Left lung (tissue), 10 donors: ENCODE data around the gene TLE1. TPM values are rescaled to one million over a fixed set of nuclear protein-coding genes. Genes with fewer than 3 reads are reported as not detected.
"Not testable (repeated sequence)": the region's sequence is repeated elsewhere in the genome, so short reads cannot be mapped to it uniquely, and the experiment has no call there.

ENCODE experiments used
- ATAC-seq: fragments of 200-7000 bp; cut with Tn5 transposase; one replicate; pipeline ENCODE4 v1.9.1; 2020; ENCODE audit warnings: moderate library complexity
- DNase-seq, 4 donors: peaks; one replicate each; pipeline ENCODE4 v3.0.0-alpha.2; 2013 to 2020
- H3K27ac ChIP-seq, 2 donors: fragments of 200-600 bp; sonication (generic) in 1 of 2; one replicate each; pipeline versions ENCODE4 v1.5.0 to v1.8.0; 2020 to 2021
- H3K27me3 ChIP-seq, 2 donors: fragments of 200-600 bp; sonication (generic) in 1 of 2; one replicate each; pipeline versions ENCODE4 v1.5.0 to v1.8.0; 2020 to 2021
- H3K36me3 ChIP-seq, 2 donors: fragments of 200-600 bp; sonication (generic) in 1 of 2; one replicate each; pipeline versions ENCODE4 v1.5.0 to v1.8.0; 2020 to 2021
- H3K4me1 ChIP-seq, 2 donors: fragments of 200-600 bp; one replicate each; pipeline ENCODE4 v1.8.0; 2021
- H3K4me3 ChIP-seq, 2 donors: fragments of 200-600 bp; sonication (generic) in 1 of 2; one replicate each; pipeline versions ENCODE4 v1.5.0 to v1.8.0; 2020 to 2021; ENCODE audit warnings: mild to moderate bottlenecking in 1 of 2
- H3K9me3 ChIP-seq, 2 donors: fragments of 200-600 bp; sonication (generic) in 1 of 2; one replicate each; pipeline versions ENCODE4 v1.5.0 to v1.8.0; 2020 to 2021
- intact Hi-C, 2 donors: fragments of 100-400 bp; cut with DNase I; formaldehyde crosslinking; loops; one replicate each; pipeline versions ENCODE4 v1.11.2 to v1.14.2; 2022
- polyA plus RNA-seq, 6 donors: library from polyadenylated mRNA; unstranded; fragments of 120-200 nt; gene quantifications; one replicate each; pipeline ENCODE4 v1.2.1, GENCODE V29; 2013; ENCODE audit not compliant: insufficient read length in 6 of 6
- total RNA-seq, 2 donors: library from RNA; stranded (reverse); fragmentation: NEBNext Ultra II Directional; extraction: Animal tissue kit (Norgen Biotek cat#: 25700); gene quantifications; one replicate each; pipeline ENCODE4 v1.2.1, GENCODE V29; 2021
- TF ChIP-seq, protein P1 (sequence below), 2 donors: fragments of 200-600 bp; sonication (generic) in 1 of 2; IDR thresholded peaks; one replicate each; pipeline versions ENCODE4 v1.5.0 to v1.8.0; 2021; ENCODE audit warnings: antibody characterized with exemption in 2 of 2
- donor health status: DM: no; HTN: yes; CAD: no.
- donor health status: DM: no; HTN: no; CAD: no.

TLE1 gene
- total and polyA plus RNA-seq, 8 donors, result 15.1 to 44.3 (median 40.0) TPM

DNA sequence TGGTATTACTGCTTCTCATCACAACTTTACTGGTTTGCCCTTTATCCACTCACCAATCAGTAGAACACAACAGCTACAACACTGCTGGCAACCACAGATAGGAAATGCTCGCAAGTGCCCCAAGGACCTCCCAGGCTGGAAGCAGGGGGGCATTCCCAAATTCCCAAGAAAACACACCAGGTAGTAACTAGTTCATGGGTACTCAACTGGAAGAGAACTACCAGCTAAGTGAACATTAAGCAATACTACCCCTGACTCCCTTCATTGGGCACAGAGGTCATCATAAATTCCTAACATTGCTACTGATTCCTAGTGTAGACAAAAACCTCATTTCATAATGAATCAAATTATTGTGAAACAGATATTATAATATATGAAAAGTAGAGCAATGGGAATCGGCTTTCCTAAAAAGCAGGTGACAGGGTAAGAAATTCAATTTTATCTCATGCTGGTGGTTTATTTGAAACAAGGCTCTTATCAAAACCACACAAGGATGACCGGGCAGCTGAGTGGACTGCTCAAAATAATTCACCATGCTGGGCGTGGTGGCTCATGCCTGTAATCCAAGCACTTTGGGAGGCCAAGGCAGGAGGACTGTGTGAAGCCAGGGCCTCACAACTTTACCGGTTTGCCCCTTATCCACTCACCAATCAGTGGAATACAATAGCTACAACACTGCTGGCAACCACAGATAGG is 81.6 kb downstream of the TLE1 start:
- no peak for ATAC-seq
- no peak for DNase-seq
- intact Hi-C loops, result no loop called here
- Histone ChIP-seq H3K36me3 (peaks cover 0 to 64% of the 10 kb centered on the region in 2 donors), H3K4me3 (no peak overlapping the region), H3K27me3 (no peaks in the 10 kb centered on the region), H3K27ac (no peak overlapping the region), H3K9me3 (no peaks in the 10 kb centered on the region), H3K4me1 (peaks cover 4 to 11% of the 10 kb centered on the region in 2 donors)
- TF ChIP-seq, protein P1, sequence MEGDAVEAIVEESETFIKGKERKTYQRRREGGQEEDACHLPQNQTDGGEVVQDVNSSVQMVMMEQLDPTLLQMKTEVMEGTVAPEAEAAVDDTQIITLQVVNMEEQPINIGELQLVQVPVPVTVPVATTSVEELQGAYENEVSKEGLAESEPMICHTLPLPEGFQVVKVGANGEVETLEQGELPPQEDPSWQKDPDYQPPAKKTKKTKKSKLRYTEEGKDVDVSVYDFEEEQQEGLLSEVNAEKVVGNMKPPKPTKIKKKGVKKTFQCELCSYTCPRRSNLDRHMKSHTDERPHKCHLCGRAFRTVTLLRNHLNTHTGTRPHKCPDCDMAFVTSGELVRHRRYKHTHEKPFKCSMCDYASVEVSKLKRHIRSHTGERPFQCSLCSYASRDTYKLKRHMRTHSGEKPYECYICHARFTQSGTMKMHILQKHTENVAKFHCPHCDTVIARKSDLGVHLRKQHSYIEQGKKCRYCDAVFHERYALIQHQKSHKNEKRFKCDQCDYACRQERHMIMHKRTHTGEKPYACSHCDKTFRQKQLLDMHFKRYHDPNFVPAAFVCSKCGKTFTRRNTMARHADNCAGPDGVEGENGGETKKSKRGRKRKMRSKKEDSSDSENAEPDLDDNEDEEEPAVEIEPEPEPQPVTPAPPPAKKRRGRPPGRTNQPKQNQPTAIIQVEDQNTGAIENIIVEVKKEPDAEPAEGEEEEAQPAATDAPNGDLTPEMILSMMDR (IDR thresholded peaks at IDR 0.05), result no peak

DNA sequence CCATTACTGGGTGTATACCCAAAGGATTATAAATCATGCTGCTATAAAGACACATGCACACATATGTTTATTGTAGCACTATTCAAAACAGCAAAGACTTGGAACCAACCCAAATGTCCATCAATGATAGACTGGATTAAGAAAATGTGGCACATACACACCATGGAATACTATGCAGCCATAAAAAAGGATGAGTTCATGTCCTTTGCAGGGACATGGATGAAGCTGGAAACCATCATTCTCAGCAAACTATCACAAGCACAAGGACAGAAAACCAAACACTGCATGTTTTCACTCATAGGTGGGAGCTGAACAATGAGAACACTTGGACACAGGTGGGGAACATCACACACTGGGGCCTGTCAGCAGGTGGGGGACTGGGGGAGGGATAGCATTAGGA is 83.1 kb downstream of the TLE1 start:
- ATAC-seq, intact Hi-C loops, DNase-seq, H3K27ac ChIP-seq, H3K4me3 ChIP-seq, H3K27me3 ChIP-seq, H3K9me3 ChIP-seq: not testable (repeated sequence)
- Histone ChIP-seq H3K4me1 (peaks cover 4 to 11% of the 10 kb centered on the region in 2 donors), H3K36me3 (peaks cover 0 to 50% of the 10 kb centered on the region in 2 donors)

DNA sequence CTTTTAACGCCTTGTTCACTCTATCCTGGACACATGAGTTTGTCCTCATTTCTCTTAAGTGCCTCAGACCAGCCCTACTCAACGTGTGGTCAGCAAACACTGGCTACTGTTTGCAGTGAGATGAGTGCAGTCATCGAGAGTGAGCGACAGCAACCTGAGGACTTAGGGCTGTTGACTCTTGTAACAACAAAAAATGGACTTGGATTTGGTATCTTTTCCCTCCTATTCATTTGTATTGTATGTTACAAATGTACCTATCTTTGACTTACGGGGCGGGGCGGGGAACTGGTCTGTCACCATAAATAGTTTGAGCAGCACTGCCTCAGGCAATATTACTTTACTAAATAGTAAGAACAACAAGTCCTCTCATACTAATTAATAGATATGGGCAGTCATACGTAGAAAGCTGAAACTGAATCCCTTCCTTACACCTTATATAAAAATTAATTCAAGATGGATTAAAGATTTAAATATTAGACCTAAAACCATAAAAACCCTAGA is 84.1 kb downstream of the TLE1 start:
- DNase-seq (peak in 1 of 4 donors; percentile 67), ATAC-seq (peak; percentile 96)
- intact Hi-C loops, result no loop called here
- Histone ChIP-seq H3K36me3 (peaks cover 0 to 43% of the 10 kb centered on the region in 2 donors), H3K27me3 (no peaks in the 10 kb centered on the region), H3K9me3 (no peaks in the 10 kb centered on the region), H3K4me3 (no peak overlapping the region), H3K4me1 (peaks cover 4% of the 10 kb centered on the region in 2 donors), H3K27ac (no peak overlapping the region)
- TF ChIP-seq, protein P1 (IDR thresholded peaks at IDR 0.05), result no peak

DNA sequence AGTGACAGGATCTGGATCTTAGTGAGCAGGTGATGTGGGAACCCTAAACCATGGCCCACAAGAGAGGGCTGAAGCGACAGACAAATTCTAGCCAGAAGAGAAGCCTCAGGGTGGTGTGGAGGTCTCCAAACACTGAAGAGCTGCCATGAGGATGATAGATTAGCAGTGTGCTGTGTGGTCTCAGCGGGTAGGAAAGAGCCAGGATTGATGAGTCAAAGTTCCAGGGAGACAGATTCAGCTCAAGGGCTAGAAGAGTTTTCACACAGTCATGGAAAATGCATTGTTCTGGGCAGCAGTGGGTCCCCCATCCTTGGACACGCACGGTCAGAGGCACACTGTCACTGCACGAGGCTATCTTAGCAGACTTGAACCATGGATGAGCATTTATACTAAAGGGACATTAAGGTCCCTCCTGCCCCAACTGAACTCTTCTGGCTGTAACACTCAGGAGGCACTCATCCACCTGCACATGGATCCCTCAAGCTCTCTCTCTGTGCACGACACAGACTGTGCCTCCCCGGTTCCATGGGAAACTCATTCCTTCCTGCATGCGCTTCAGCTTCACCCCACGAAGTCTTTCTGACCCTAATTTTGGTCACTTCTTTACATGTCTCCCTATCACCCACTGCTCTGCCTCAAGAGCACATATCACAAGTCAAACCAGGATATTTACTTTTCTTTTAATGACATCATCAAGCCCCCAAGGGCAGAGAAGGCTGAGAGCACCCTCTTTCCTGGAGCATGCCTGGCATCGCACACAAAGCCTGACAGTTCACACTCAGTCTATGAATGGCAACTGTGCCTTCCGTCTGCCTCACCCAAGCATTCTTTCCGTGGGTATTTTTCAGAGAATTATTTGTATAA is 84.8 kb downstream of the TLE1 start:
- TF ChIP-seq, protein P1 (IDR thresholded peaks at IDR 0.05), result no peak
- Histone ChIP-seq H3K9me3 (no peaks in the 10 kb centered on the region), H3K4me1 (peaks cover 0 to 4% of the 10 kb centered on the region in 2 donors), H3K27me3 (no peaks in the 10 kb centered on the region), H3K27ac (no peak overlapping the region), H3K4me3 (no peak overlapping the region), H3K36me3 (peaks cover 0 to 38% of the 10 kb centered on the region in 2 donors)
- DNase-seq (peak in 1 of 4 donors; percentile 54), ATAC-seq (no peak)
- intact Hi-C loops, result no loop called here

DNA sequence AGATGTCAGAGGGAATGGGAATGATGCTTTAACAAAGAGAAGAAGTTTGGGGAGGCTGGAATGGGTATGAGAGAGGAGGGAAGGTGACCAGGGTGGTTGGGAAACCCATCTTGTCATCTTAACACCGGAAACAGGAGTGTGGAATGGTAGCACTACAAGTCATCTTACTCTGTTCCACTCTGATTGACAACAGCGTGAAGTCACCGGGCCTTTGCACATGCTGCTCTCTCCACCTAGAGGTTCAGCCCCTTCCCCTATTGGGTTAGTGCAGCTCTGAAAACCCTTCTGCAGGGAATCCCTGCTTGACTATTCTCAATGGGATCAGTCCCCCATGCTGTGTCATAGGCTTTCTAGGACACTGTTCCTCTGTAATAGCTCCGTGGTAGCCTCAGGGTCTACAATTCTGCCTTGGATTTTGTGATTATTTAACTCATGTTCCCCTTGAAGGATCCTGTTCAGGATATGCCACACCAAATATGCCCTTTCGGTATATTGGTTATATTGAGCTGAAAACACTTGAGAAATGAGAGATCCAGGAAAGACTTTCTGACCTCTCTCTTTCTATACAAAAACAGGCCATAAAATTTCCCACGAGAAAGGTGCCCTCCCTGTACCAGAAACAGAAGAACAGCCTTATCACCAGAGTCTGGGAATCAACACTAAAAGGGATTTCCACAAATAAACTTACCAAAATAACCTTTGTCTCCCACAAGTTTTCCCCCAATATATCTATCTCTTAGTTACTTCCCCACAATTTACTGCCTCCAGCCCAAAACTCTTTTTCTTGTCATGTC is 86.3 kb downstream of the TLE1 start:
- peaks cover 0 to 4% of the 10 kb centered on the region in 2 donors for H3K4me1 ChIP-seq
- no peak overlapping the region for H3K27ac ChIP-seq
- ATAC-seq, result no peak
- H3K36me3 ChIP-seq, result peaks cover 0 to 26% of the 10 kb centered on the region in 2 donors
- no peaks in the 10 kb centered on the region for H3K27me3 ChIP-seq
- H3K4me3 ChIP-seq, result no peak overlapping the region
- DNase-seq, result no peak
- intact Hi-C loops, result no loop called here
- H3K9me3 ChIP-seq, result no peaks in the 10 kb centered on the region
- TF ChIP-seq, protein P1 (IDR thresholded peaks at IDR 0.05), result no peak
